Body of pancreas (tissue), 4 donors: ENCODE measurements around the gene CELF5. TPM values are rescaled to one million over a fixed set of nuclear protein-coding genes. Genes with fewer than 3 reads are reported as not detected.
A peak's percentile ranks its signal among the peaks of the same experiment; 100 is the strongest.
"Not testable (repeated sequence)": the region's sequence is repeated elsewhere in the genome, so short reads cannot be mapped to it uniquely, and the experiment has no call there.

Experiments
- ATAC-seq: fragments of 150-250 bp; one replicate; pipeline ENCODE4 v1.9.1; 2016
- DNase-seq, 4 donors: peaks; one replicate each; pipeline ENCODE4 v3.0.0-alpha.2; 2019
- H3K27ac ChIP-seq, 4 donors: fragments of 200-600 bp; sonication (generic); 1 replicate in 3 of 4; 2 replicates in 1 of 4; pipeline versions ENCODE4 v1.5.1 to v1.6.1; 2016 to 2019; ENCODE audit warnings: mild to moderate bottlenecking in 1 of 4, mixed read lengths in 1 of 4, moderate library complexity in 1 of 4
- H3K27me3 ChIP-seq, 2 donors: fragments of 200-600 bp; sonication (generic); one replicate each; pipeline ENCODE4 v1.6.0; 2016; ENCODE audit warnings: mild to moderate bottlenecking in 1 of 2
- H3K36me3 ChIP-seq, 2 donors: fragments of 200-600 bp; sonication (generic); replicated peaks in 1 of 2; 2 replicates each; pipeline ENCODE4 v1.5.1; 2016; ENCODE audit warnings: low read depth in 2 of 2; ENCODE audit not compliant: insufficient read depth in 1 of 2
- H3K4me1 ChIP-seq: fragments of 200-600 bp; sonication (generic); one replicate; pipeline ENCODE4 v1.6.0; 2016
- H3K4me3 ChIP-seq, 2 donors: fragments of 200-600 bp; sonication (generic); 1 replicate in 1 of 2; 2 replicates in 1 of 2; pipeline ENCODE4 v1.5.1; 2016 to 2019
- H3K9me3 ChIP-seq, 3 donors: fragments of 200-600 bp; sonication (generic); 1 replicate in 2 of 3; 2 replicates in 1 of 3; pipeline ENCODE4 v1.5.1; 2016
- CTCF ChIP-seq, 7 experiments: fragments of 450-650 bp in 4 of 7; fragments of 200-600 bp in 3 of 7; sonication (generic) in 3 of 7; IDR thresholded peaks; one replicate each; pipeline ENCODE4 v1.5.1; 2016 to 2019; ENCODE audit warnings: antibody characterized with exemption in 7 of 7
- POLR2A ChIP-seq, 3 donors: fragments of 450-650 bp; IDR thresholded peaks; one replicate each; pipeline ENCODE4 v1.6.1; 2016; ENCODE audit warnings: antibody characterized with exemption in 3 of 3, mild to moderate bottlenecking in 2 of 3
- WGBS, 2 donors: methylation state at CpG; one replicate each; pipeline ENCODE4 v1.1.5; 2017; 5-methylcytosine and 5-hydroxymethylcytosine counted together
- intact Hi-C: fragments of 100-400 bp; cut with DNase I; formaldehyde crosslinking; loops from one replicate; pipeline ENCODE4 v1.15.1; 2023
- total RNA-seq, 2 donors: library from RNA; depleted of rRNA; stranded (reverse); fragments of >200 nt; gene quantifications; one replicate each; pipeline ENCODE4 v1.1.0, GENCODE V29; 2016

CELF5 gene
- total RNA-seq, 2 donors from 2014 or later = 0.33 TPM; not detected in 1

GRCh38 chr19:3325451-3325850 is 101.0 kb downstream of the CELF5 start:
- intact Hi-C loops = no loop called here
- ATAC-seq = no peak
- peaks cover 0 to 2% of the 10 kb centered on the region in 2 donors for H3K27me3 ChIP-seq
- H3K27ac ChIP-seq = no peak overlapping the region
- H3K9me3 ChIP-seq = no peaks in the 10 kb centered on the region
- H3K4me3 ChIP-seq = no peak overlapping the region
- WGBS, 2 donors = 83 to 95% methylated on average over 1 of the region's 1 CpG
- H3K36me3 ChIP-seq = no peaks in the 10 kb centered on the region
- H3K4me1 ChIP-seq = no peaks in the 10 kb centered on the region
- no peak for TF ChIP-seq CTCF (IDR thresholded peaks at IDR 0.05)
- TF ChIP-seq POLR2A (IDR thresholded peaks at IDR 0.05) = no peak
- no peak for DNase-seq

- Histone ChIP-seq H3K27me3 (no peaks in the 10 kb centered on the region), H3K4me1 (peaks cover 10% of the 10 kb centered on the region), H3K9me3 (no peaks in the 10 kb centered on the region), H3K27ac (no peak overlapping the region), H3K36me3 (no peaks in the 10 kb centered on the region), H3K4me3 (no peak overlapping the region)
- ATAC-seq (no peak), DNase-seq (no peak)
- no peak for TF ChIP-seq POLR2A (IDR thresholded peaks at IDR 0.05)
- no peak for TF ChIP-seq CTCF (IDR thresholded peaks at IDR 0.05)
- intact Hi-C loops = no loop called here
- WGBS, 2 donors = 90 to 100% methylated on average over 3 of the region's 3 CpGs
These were observed 104.3 kb downstream of the CELF5 start for GRCh38 chr19:3328743-3329142.

GRCh38 chr19:3330047-3330446 is 105.6 kb downstream of the CELF5 start:
- H3K9me3 ChIP-seq = no peaks in the 10 kb centered on the region
- peaks cover 23% of the 10 kb centered on the region for H3K4me1 ChIP-seq
- intact Hi-C loops = loop anchor here (5.0 kb wide), 1 partner anchor 102 kb away; no protein-coding TSS in a partner anchor
- TF ChIP-seq POLR2A (IDR thresholded peaks at IDR 0.05) = no peak
- TF ChIP-seq CTCF (IDR thresholded peaks at IDR 0.05) = no peak
- DNase-seq = no peak
- no peaks in the 10 kb centered on the region for H3K27me3 ChIP-seq
- H3K36me3 ChIP-seq = no peaks in the 10 kb centered on the region
- no peak overlapping the region for H3K4me3 ChIP-seq
- WGBS, 2 donors = 82 to 84% methylated on average over 5 to 9 of the region's 9 CpGs
- no peak overlapping the region for H3K27ac ChIP-seq
- no peak for ATAC-seq

- peaks cover 44% of the 10 kb centered on the region for H3K4me1 ChIP-seq
- WGBS, 2 donors = no CpG with 5 or more reads among the region's 1 CpG
- not testable (repeated sequence) for H3K9me3 ChIP-seq, ATAC-seq, DNase-seq, H3K4me3 ChIP-seq, H3K27me3 ChIP-seq, H3K27ac ChIP-seq, H3K36me3 ChIP-seq
- intact Hi-C loops = loop anchor here (5.0 kb wide), 1 partner anchor 100 kb away; no protein-coding TSS in a partner anchor
These were observed 107.8 kb downstream of the CELF5 start for GRCh38 chr19:3332232-3332631.

- TF ChIP-seq CTCF (IDR thresholded peaks at IDR 0.05) (no peak), POLR2A (IDR thresholded peaks at IDR 0.05) (no peak)
- 61 to 85% methylated on average over 4 of the region's 4 CpGs for WGBS, 2 donors
- peak overlapping the region in 1 of 4 donors; percentile 35 for H3K27ac ChIP-seq
- peaks cover 53% of the 10 kb centered on the region for H3K4me1 ChIP-seq
- no peaks in the 10 kb centered on the region for H3K27me3 ChIP-seq
- intact Hi-C loops = loop anchor here (5.0 kb wide), 1 partner anchor 99 kb away; no protein-coding TSS in a partner anchor
- H3K4me3 ChIP-seq = no peak overlapping the region
- ATAC-seq = no peak
- H3K9me3 ChIP-seq = no peaks in the 10 kb centered on the region
- H3K36me3 ChIP-seq = no peaks in the 10 kb centered on the region
- no peak for DNase-seq
These were observed 108.6 kb downstream of the CELF5 start for GRCh38 chr19:3333020-3333583.
